Type B pancreatic cell (in vitro differentiated cells): ENCODE data around the gene FBN1. TPM values are rescaled to one million over a fixed set of nuclear protein-coding genes. Genes with fewer than 3 reads are reported as not detected.

Experiments used
- DNase-seq: peaks from one replicate; pipeline ENCODE4 v3.0.0; 2021; ENCODE audit warnings: mixed read lengths; ENCODE audit not compliant: unreplicated experiment; ENCODE audit errors: extremely low spot score
- H3K27ac Mint-ChIP-seq: 2 replicates; pipeline ENCODE4 v1.8.0; 2021; ENCODE audit warnings: mild to moderate bottlenecking, mixed read lengths
- H3K27me3 Mint-ChIP-seq: 2 replicates; pipeline ENCODE4 v1.8.0; 2021; ENCODE audit warnings: mixed read lengths
- H3K36me3 Mint-ChIP-seq: 2 replicates; pipeline ENCODE4 v1.8.0; 2021; ENCODE audit warnings: mixed read lengths
- H3K4me1 Mint-ChIP-seq: one replicate; pipeline ENCODE4 v1.8.0; 2021; ENCODE audit warnings: mixed read lengths; ENCODE audit not compliant: unreplicated experiment
- H3K4me3 Mint-ChIP-seq: 2 replicates; pipeline ENCODE4 v1.8.0; 2021; ENCODE audit warnings: mild to moderate bottlenecking, mixed read lengths
- H3K9me3 Mint-ChIP-seq: 2 replicates; pipeline ENCODE4 v1.8.0; 2021; ENCODE audit warnings: mixed read lengths
- CTCF ChIP-seq: fragments of 200-600 bp; sonication (generic); conservative IDR thresholded peaks from 2 replicates; pipeline ENCODE4 v1.5.0; 2021; ENCODE audit warnings: antibody characterized with exemption, mild to moderate bottlenecking
- total RNA-seq: library from RNA; stranded (reverse); gene quantifications from 2 replicates; pipeline ENCODE4 v1.2.1, GENCODE V29; 2021; ENCODE audit warnings: low replicate concordance

FBN1 gene
- total RNA-seq, 1 donor from 2014 or later: 58.4 TPM

GRCh38 chr15:48520376-48521155 is 124.9 kb downstream of the FBN1 start:
- H3K4me1 Mint-ChIP-seq: no peaks in the 10 kb centered on the region
- no peak overlapping the region for H3K27ac Mint-ChIP-seq
- TF ChIP-seq CTCF: no peak
- H3K9me3 Mint-ChIP-seq: no peaks in the 10 kb centered on the region
- no peak overlapping the region for H3K4me3 Mint-ChIP-seq
- peaks cover 11% of the 10 kb centered on the region for H3K36me3 Mint-ChIP-seq
- H3K27me3 Mint-ChIP-seq: no peaks in the 10 kb centered on the region
- DNase-seq: no peak

- no peak for DNase-seq
- Mint-ChIP-seq H3K27ac (no peak overlapping the region), H3K4me3 (no peak overlapping the region), H3K9me3 (no peaks in the 10 kb centered on the region), H3K27me3 (no peaks in the 10 kb centered on the region), H3K36me3 (peaks cover 9% of the 10 kb centered on the region), H3K4me1 (no peaks in the 10 kb centered on the region)
- no peak for TF ChIP-seq CTCF
Measured at GRCh38 chr15:48516121-48516520, 129.4 kb downstream of the FBN1 start.

GRCh38 chr15:48515500-48515899 is 130.0 kb downstream of the FBN1 start:
- Mint-ChIP-seq H3K27ac (no peak overlapping the region), H3K27me3 (no peaks in the 10 kb centered on the region), H3K36me3 (peaks cover 9% of the 10 kb centered on the region), H3K9me3 (no peaks in the 10 kb centered on the region), H3K4me3 (no peak overlapping the region), H3K4me1 (no peaks in the 10 kb centered on the region)
- no peak for DNase-seq
- no peak for TF ChIP-seq CTCF

- no peaks in the 10 kb centered on the region for H3K27me3 Mint-ChIP-seq
Measured at GRCh38 chr15:48514103-48514816, 131.2 kb downstream of the FBN1 start.

GRCh38 chr15:48510976-48511375 is 134.5 kb downstream of the FBN1 start:
- no peak overlapping the region for H3K27ac Mint-ChIP-seq
- no peak for TF ChIP-seq CTCF
- no peak overlapping the region for H3K4me3 Mint-ChIP-seq
- no peak for DNase-seq
- no peaks in the 10 kb centered on the region for H3K27me3 Mint-ChIP-seq
- H3K9me3 Mint-ChIP-seq: no peaks in the 10 kb centered on the region
- peaks cover 4% of the 10 kb centered on the region for H3K36me3 Mint-ChIP-seq
- no peaks in the 10 kb centered on the region for H3K4me1 Mint-ChIP-seq

More at GRCh38 chr15:48514103-48514816, 131.2 kb downstream of the FBN1 start:
- Mint-ChIP-seq H3K4me1 (no peaks in the 10 kb centered on the region), H3K9me3 (no peaks in the 10 kb centered on the region), H3K4me3 (no peak overlapping the region), H3K36me3 (peaks cover 9% of the 10 kb centered on the region), H3K27ac (no peak overlapping the region)
- no peak for TF ChIP-seq CTCF
- no peak for DNase-seq
